GM12878 (cell line): ENCODE measurements around the gene PDGFD. TPM values are rescaled to one million over a fixed set of nuclear protein-coding genes. Genes with fewer than 3 reads are reported as not detected.

Source experiments
- ATAC-seq: fragments of 200-7000 bp; cut with Tn5 transposase; 3 replicates; pipeline ENCODE4 v1.9.1; 2020; ENCODE audit warnings: mild to moderate bottlenecking, moderate library complexity
- BruUV-seq: library from RNA; stranded (reverse); fragments of 400-500 nt; replicated peaks from 2 replicates; lab custom pipeline; 2021; lab: Mats Ljungman, UMichigan
- CTCF ChIA-PET: fragments of 300-600 bp; sonication (Branson Sonifier 250); formaldehyde crosslinking; extraction: SDS; loops from one replicate; lab custom pipeline; 2021; ENCODE audit warnings: inconsistent platforms; lab: Yijun Ruan, JAX
- POLR2A ChIA-PET: fragments of 350-600 bp; formaldehyde crosslinking; extraction: SDS; loops from one replicate; lab custom pipeline; 2021; ENCODE audit warnings: inconsistent platforms; lab: Charles Lee
- RAD21 ChIA-PET: fragments of 300-600 bp; sonication (Branson Sonifier 250); formaldehyde crosslinking; loops from one replicate; lab custom pipeline; 2023; ENCODE audit warnings: antibody characterized with exemption; ENCODE audit not compliant: unreplicated experiment; lab: Charles Lee
- SMC1A ChIA-PET: fragments of 300-600 bp; sonication (Branson Sonifier 250); formaldehyde crosslinking; loops from one replicate; lab custom pipeline; 2023; ENCODE audit not compliant: unreplicated experiment, uncharacterized antibody; lab: Charles Lee
- DNase-seq: peaks from one replicate; pipeline ENCODE4 v3.0.0-alpha.2; 2011; ENCODE audit warnings: low read depth, low spot score
- FAIRE-seq: peaks from 3 replicates; lab custom pipeline; 2011; peaks lifted over from hg19 to GRCh38; lab: Jason Lieb, UNC
- H2AFZ ChIP-seq: 2 replicates; pipeline ENCODE4 v1.6.0; 2011; ENCODE audit warnings: low read depth, low read length, control low read depth; ENCODE audit not compliant: control insufficient read depth
- H3K27ac ChIP-seq: 2 replicates; pipeline ENCODE4 v1.5.1; 2011; ENCODE audit warnings: control low read depth; ENCODE audit not compliant: control insufficient read depth, insufficient read depth
- H3K27me3 ChIP-seq, 2 experiments: replicated peaks in 1 of 2; 2 replicates each; pipeline versions ENCODE4 v1.6.0 to v1.6.1; 2011; ENCODE audit warnings: low read length in 1 of 2; ENCODE audit not compliant: control insufficient read depth in 2 of 2, insufficient read depth in 2 of 2
- H3K36me3 ChIP-seq, 2 experiments: 2 replicates each; pipeline ENCODE4 v1.5.1; 2011; ENCODE audit warnings: low read length in 1 of 2; ENCODE audit not compliant: control insufficient read depth in 2 of 2, insufficient read depth in 2 of 2
- H3K4me1 ChIP-seq: 2 replicates; pipeline ENCODE4 v1.6.1; 2011; ENCODE audit warnings: mild to moderate bottlenecking, low read length, moderate library complexity, mixed read lengths; ENCODE audit not compliant: control insufficient read depth, insufficient read depth
- H3K4me2 ChIP-seq: 2 replicates; pipeline ENCODE4 v1.6.0; 2011; ENCODE audit warnings: control low read depth; ENCODE audit not compliant: control insufficient read depth, insufficient read depth
- H3K4me3 ChIP-seq: fragments of 200-600 bp; sonication (generic); 2 replicates; pipeline ENCODE4 v1.5.1; 2016
- H3K79me2 ChIP-seq: 2 replicates; pipeline ENCODE4 v1.6.0; 2011; ENCODE audit warnings: low read length; ENCODE audit not compliant: control insufficient read depth, insufficient read depth
- H3K9ac ChIP-seq: 2 replicates; pipeline ENCODE4 v1.8.0; 2011; ENCODE audit warnings: low read length, control low read depth, mixed read lengths; ENCODE audit not compliant: control insufficient read depth, insufficient read depth
- H3K9me3 ChIP-seq: replicated peaks from 3 replicates; pipeline ENCODE4 v1.5.1; 2011; ENCODE audit warnings: mild to moderate bottlenecking, low read length; ENCODE audit not compliant: control insufficient read depth, insufficient read depth
- H4K20me1 ChIP-seq: 2 replicates; pipeline ENCODE4 v1.6.0; 2011; ENCODE audit not compliant: control insufficient read depth, insufficient read depth
- BHLHE40 ChIP-seq, 2 experiments: fragments of 450-650 bp in 1 of 2; IDR thresholded peaks; 2 replicates each; pipeline ENCODE4 v1.6.1; 2011 to 2017; ENCODE audit warnings: low read depth in 2 of 2, borderline replicate concordance in 1 of 2, improper control_type of control experiment in 1 of 2, low read length in 1 of 2, mild to moderate bottlenecking in 1 of 2
- CHD4 ChIP-seq: fragments of 200-600 bp; sonication (generic); IDR thresholded peaks from 2 replicates; pipeline ENCODE4 v1.6.1; 2016; ENCODE audit warnings: mild to moderate bottlenecking
- EED ChIP-seq: sonication (generic); IDR thresholded peaks from 2 replicates; pipeline ENCODE4 v1.6.1; 2016; ENCODE audit warnings: antibody characterized with exemption, low read depth
- GABPA ChIP-seq: IDR thresholded peaks from 2 replicates; pipeline ENCODE4 v1.6.1; 2014; ENCODE audit warnings: antibody characterized with exemption, low read depth, mild to moderate bottlenecking, inconsistent platforms
- HDAC6 ChIP-seq: fragments of 200-600 bp; sonication (generic); IDR thresholded peaks from one replicate; pipeline ENCODE4 v1.8.0; 2017; ENCODE audit warnings: antibody characterized with exemption; ENCODE audit not compliant: unreplicated experiment
- HDGF ChIP-seq: fragments of 450-650 bp; IDR thresholded peaks from 2 replicates; pipeline ENCODE4 v1.6.1; 2016; ENCODE audit warnings: antibody characterized with exemption
- IRF4 ChIP-seq: IDR thresholded peaks from 2 replicates; pipeline ENCODE4 v1.6.1; 2011; ENCODE audit warnings: low read depth, low read length
- NFYA ChIP-seq: IDR thresholded peaks from 2 replicates; pipeline ENCODE4 v1.6.1; 2011; ENCODE audit warnings: low read depth, mild to moderate bottlenecking, low read length, improper control_type of control experiment, borderline replicate concordance
- NR2C1 ChIP-seq: fragments of 450-650 bp; IDR thresholded peaks from 2 replicates; pipeline ENCODE4 v1.6.1; 2017; ENCODE audit warnings: antibody characterized with exemption, mild to moderate bottlenecking, moderate library complexity
- NR2C2 ChIP-seq: IDR thresholded peaks from 2 replicates; pipeline ENCODE4 v1.6.1; 2011; ENCODE audit warnings: borderline replicate concordance, low read depth; ENCODE audit not compliant: control insufficient read depth, insufficient read length
- RFX5 ChIP-seq: IDR thresholded peaks from 2 replicates; pipeline ENCODE4 v1.6.1; 2011; ENCODE audit warnings: low read depth, low read length, improper control_type of control experiment
- STAT3 ChIP-seq: IDR thresholded peaks from 2 replicates; pipeline ENCODE4 v1.6.1; 2011; ENCODE audit warnings: low read depth, low read length, improper control_type of control experiment
- WRNIP1 ChIP-seq: IDR thresholded peaks from 2 replicates; pipeline ENCODE4 v1.6.1; 2011; ENCODE audit warnings: low read depth, low read length, improper control_type of control experiment, borderline replicate concordance
- whole genome bisulfite sequencing: methylation state at CpG from one replicate; pipeline ENCODE4 v1.1.6; 2016; ENCODE audit warnings: low lambda C conversion rate; ENCODE audit not compliant: insufficient replicate concordance, insufficient coverage; ENCODE audit errors: missing lambda C conversion rate; 5-methylcytosine and 5-hydroxymethylcytosine counted together
- in situ Hi-C: fragments of 300-500 bp; cut with MboI; formaldehyde crosslinking; loops from 9 replicates; pipeline ENCODE4 v1.14.3; 2018; ENCODE audit warnings: mixed read lengths
- intact Hi-C: fragments of 100-400 bp; cut with micrococcal nuclease; formaldehyde crosslinking; loops from one replicate; pipeline ENCODE4 v1.14.2; 2022; ENCODE audit not compliant: unreplicated experiment
- polyA plus RNA-seq, 11 experiments: library from polyadenylated mRNA; depleted of rRNA in 4 of 11; unstranded in 6 of 11; stranded (reverse) in 5 of 11; fragments of >200 nt; fragmentation: Nextera tagmentation in 4 of 11; fragmentation: Illumina TruSeq in 1 of 11; extraction: Ambion mirVana in 4 of 11; extraction: Trizol in 1 of 11; gene quantifications; 1 replicate in 1 of 11; 2 replicates in 10 of 11; pipeline versions ENCODE4 v1.2.1 to v1.2.3, GENCODE V29; 2011 to 2016; ENCODE audit warnings: inconsistent platforms in 2 of 11, missing spikeins in 2 of 11, low read depth in 1 of 11
- total RNA-seq, 4 experiments: library from RNA; depleted of rRNA in 3 of 4; stranded (reverse); fragments of >200 nt in 3 of 4; fragmentation: Illumina TruSeq in 1 of 4; extraction: Trizol in 1 of 4; gene quantifications; 2 replicates each; pipeline versions ENCODE4 v1.2.1 to v1.2.3, GENCODE V29; 2013 to 2021
- TF ChIP-seq, protein P1 (sequence below): IDR thresholded peaks from 2 replicates; pipeline ENCODE4 v1.6.1; 2011; ENCODE audit warnings: mild to moderate bottlenecking, low read depth, low read length, moderate library complexity; ENCODE audit not compliant: insufficient replicate concordance
- TF ChIP-seq, protein P2 (sequence below): fragments of 150-350 bp; IDR thresholded peaks from 2 replicates; pipeline ENCODE4 v1.6.1; 2014; ENCODE audit warnings: mild to moderate bottlenecking, low read depth, low read length
- TF ChIP-seq, protein P3 (sequence below): fragments of 450-650 bp; IDR thresholded peaks from 2 replicates; pipeline ENCODE4 v1.6.1; 2017; ENCODE audit warnings: borderline replicate concordance

Gene PDGFD
- total and polyA plus RNA-seq, 10 of the 15 experiments (the other 5 are each of a cell fraction or from before 2014, with no cell fraction given), result 0.05 to 0.13 TPM; not detected in 8

DNA sequence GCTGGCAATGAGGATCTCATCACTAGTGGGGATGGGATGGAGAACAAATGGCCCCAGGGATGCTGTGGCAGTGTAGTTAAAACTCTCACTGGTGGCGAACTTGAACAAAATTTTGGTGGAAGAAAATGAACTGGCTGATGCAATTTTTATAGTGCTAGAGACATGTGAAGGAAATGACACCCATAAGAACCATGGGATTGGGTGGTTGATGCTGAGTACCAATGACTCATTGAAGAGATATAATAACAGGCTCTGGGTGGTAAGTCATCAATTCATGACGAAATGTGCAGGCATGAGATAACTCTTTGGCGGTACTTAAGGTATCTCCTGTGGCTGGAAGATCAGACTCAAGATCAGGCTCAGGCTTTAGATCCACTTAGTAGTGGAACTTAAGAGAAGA, 300.4 kb downstream of the PDGFD start:
- Histone ChIP-seq H3K9ac (no peak overlapping the region), H4K20me1 (no peaks in the 10 kb centered on the region), H3K36me3 (no peaks in the 10 kb centered on the region), H3K9me3 (no peaks in the 10 kb centered on the region), H3K4me2 (no peak overlapping the region), H3K27me3 (no peaks in the 10 kb centered on the region), H3K79me2 (no peaks in the 10 kb centered on the region), H3K4me3 (no peak overlapping the region), H2AFZ (no peak overlapping the region), H3K27ac (no peak overlapping the region), H3K4me1 (peaks cover 6% of the 10 kb centered on the region; the same call in 1 of the 2 replicates)
- RAD21 ChIA-PET, result interaction anchor here (1.0 to 1.1 kb wide), 2 partner anchors 63 to 95 kb away, joined by 3 to 4 read pairs; no protein-coding TSS in a partner anchor
- DNase-seq (no peak), ATAC-seq (no peak), FAIRE-seq (no peak)
- 76% methylated on average over 3 of the region's 3 CpGs for WGBS
- in situ Hi-C loops, result no loop called here
- no TSS peak for BruUV-seq
- SMC1A ChIA-PET, result interaction anchor here (0.5 to 1.0 kb wide), 2 partner anchors 10 to 527 kb away, joined by 3 read pairs; no protein-coding TSS in a partner anchor
- TF ChIP-seq CHD4 (no peak), HDAC6 (no peak), RFX5 (no peak), NR2C1 (no peak), STAT3 (no peak), NFYA (no peak), BHLHE40 (IDR thresholded peaks at IDR 0.05; ENCODE audit: borderline replicate concordance in 1 of 2, low read depth in 2 of 2, low read length in 1 of 2) (no peak), IRF4 (no peak), GABPA (no peak), NR2C2 (no peak), WRNIP1 (no peak), EED (no peak), HDGF (no peak)
- TF ChIP-seq, protein P1, sequence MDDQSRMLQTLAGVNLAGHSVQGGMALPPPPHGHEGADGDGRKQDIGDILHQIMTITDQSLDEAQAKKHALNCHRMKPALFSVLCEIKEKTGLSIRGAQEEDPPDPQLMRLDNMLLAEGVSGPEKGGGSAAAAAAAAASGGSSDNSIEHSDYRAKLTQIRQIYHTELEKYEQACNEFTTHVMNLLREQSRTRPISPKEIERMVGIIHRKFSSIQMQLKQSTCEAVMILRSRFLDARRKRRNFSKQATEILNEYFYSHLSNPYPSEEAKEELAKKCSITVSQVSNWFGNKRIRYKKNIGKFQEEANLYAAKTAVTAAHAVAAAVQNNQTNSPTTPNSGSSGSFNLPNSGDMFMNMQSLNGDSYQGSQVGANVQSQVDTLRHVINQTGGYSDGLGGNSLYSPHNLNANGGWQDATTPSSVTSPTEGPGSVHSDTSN, result no peak
- TF ChIP-seq, protein P2, sequence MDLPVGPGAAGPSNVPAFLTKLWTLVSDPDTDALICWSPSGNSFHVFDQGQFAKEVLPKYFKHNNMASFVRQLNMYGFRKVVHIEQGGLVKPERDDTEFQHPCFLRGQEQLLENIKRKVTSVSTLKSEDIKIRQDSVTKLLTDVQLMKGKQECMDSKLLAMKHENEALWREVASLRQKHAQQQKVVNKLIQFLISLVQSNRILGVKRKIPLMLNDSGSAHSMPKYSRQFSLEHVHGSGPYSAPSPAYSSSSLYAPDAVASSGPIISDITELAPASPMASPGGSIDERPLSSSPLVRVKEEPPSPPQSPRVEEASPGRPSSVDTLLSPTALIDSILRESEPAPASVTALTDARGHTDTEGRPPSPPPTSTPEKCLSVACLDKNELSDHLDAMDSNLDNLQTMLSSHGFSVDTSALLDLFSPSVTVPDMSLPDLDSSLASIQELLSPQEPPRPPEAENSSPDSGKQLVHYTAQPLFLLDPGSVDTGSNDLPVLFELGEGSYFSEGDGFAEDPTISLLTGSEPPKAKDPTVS, result no peak
- TF ChIP-seq, protein P3, sequence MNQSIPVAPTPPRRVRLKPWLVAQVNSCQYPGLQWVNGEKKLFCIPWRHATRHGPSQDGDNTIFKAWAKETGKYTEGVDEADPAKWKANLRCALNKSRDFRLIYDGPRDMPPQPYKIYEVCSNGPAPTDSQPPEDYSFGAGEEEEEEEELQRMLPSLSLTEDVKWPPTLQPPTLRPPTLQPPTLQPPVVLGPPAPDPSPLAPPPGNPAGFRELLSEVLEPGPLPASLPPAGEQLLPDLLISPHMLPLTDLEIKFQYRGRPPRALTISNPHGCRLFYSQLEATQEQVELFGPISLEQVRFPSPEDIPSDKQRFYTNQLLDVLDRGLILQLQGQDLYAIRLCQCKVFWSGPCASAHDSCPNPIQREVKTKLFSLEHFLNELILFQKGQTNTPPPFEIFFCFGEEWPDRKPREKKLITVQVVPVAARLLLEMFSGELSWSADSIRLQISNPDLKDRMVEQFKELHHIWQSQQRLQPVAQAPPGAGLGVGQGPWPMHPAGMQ, result no peak
- CTCF ChIA-PET, result interaction anchor here (1.0 to 2.9 kb wide), 5 partner anchors 9 to 181 kb away, joined by 3 to 11 read pairs (median 6); no protein-coding TSS in a partner anchor
- POLR2A ChIA-PET, result no interaction called here
- intact Hi-C loops, result loop anchor here (2.0 kb wide), 1 partner anchor 181 kb away; no protein-coding TSS in a partner anchor
